Mucosa of stomach (tissue), 1 donor: ENCODE data around the gene DNAH2.
"Not testable (repeated sequence)": the region's sequence is repeated elsewhere in the genome, so short reads cannot be mapped to it uniquely, and the experiment has no call there.

ENCODE experiments used
- H3K27me3 ChIP-seq: one replicate; pipeline ENCODE4 v1.7.0; 2013; ENCODE audit warnings: mild to moderate bottlenecking, low read length; ENCODE audit not compliant: control insufficient read depth, insufficient read depth
- H3K36me3 ChIP-seq: one replicate; pipeline ENCODE4 v1.7.0; 2013; ENCODE audit warnings: low read length; ENCODE audit not compliant: control insufficient read depth, insufficient read depth
- H3K4me1 ChIP-seq: one replicate; pipeline ENCODE4 v1.7.0; 2013; ENCODE audit warnings: mild to moderate bottlenecking, low read length; ENCODE audit not compliant: control insufficient read depth, insufficient read depth
- H3K4me3 ChIP-seq: one replicate; pipeline ENCODE4 v1.7.0; 2013; ENCODE audit warnings: low read length
- H3K9ac ChIP-seq: one replicate; pipeline ENCODE4 v1.7.0; 2013; ENCODE audit warnings: mild to moderate bottlenecking, low read length, moderate library complexity
- H3K9me3 ChIP-seq: one replicate; pipeline ENCODE4 v1.7.0; 2013; ENCODE audit warnings: mild to moderate bottlenecking, low read length, moderate library complexity; ENCODE audit not compliant: control insufficient read depth
- donor health status: Pancreatic carcinoma.

The DNAH2 gene

DNA sequence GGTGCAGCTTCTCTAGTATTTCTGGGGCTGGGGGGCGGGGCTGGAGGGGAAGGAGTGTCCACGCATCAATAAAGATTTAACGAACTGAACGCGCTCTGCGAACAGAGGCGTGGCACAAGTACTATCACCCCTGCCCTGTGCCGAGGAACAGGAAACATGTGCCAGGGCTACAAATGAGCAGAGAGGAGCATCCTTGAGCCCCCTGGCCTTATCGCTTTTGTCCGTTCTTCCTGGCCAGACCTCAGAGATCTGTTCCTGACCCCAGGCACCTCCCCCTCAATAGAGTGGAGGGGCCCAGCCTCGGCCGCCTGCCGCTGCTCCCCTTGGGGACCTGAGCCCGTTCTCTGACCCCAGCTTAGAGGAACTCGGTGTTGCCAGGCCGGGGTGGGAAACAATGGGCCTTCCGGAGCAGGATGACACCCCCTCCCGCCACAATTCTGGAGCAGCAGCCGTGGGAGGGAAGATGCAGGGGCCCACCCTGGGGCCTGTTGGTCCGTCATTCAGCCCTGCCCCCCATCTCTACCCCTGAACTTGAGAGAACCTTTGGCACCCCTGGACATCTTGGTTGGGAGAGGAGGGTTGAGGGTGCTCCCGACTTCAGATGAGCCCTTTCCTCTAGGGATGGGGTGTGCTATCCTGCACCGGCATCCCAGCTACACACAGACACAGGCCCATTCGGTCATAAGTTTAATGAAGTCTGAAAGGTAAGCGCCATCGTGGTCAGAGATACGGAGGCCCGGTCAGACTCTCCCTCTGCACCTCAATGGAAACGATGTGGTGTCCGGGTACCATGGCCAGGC, 138.7 kb downstream of the DNAH2 start:
- H3K36me3 ChIP-seq, result peaks cover 7% of the 10 kb centered on the region

DNA sequence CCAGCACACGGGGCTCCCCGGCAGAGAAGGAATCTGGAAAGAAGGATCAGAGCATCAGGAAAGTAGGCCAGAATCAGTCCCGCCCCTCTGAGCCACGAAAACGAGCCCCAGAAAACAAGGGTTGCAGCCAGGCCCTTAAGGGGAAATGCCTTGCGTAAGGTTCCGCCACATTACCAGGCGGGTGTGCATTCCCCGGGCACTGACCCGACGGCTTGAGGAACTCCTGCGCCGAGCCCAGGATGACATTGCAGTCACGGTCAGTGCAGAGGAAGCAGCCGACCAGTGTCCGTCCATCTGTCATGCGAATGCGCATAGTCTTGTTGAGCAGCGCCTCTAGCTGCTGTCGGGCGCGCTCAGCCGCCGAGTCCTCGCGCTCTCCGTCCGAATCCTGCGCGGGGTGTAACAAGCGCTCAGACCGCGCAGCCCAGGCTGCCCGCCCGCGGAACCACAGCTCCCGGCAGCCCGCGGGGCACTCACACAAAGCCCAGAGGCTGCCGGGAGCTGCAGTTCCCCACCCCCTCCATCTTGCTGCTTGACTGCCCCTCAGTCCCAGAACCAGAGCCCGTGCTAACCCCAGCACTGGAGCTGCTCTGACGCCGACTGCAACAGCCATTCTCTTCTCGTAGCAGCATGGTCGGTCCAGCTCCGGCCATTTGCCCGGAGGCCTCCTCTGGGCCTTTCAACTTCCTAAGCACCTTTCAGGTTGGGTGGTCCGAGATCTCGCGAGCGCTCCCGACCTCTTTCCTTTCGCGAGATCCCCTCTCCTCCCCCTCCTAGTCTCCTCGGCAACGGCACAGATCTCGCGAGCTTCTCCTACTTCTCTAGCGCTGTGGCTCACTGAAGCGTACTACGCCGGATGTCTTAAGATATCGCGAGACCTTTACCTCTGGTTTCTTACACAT, 139.5 kb downstream of the DNAH2 start, which contains the start of gene NAA38:
Gene NAA38, minus strand, starts transcription at position 749 of the 902 bp plus-strand sequence. Its CDS starts 96 bp downstream, at position 653.
- peaks cover 33% of the 10 kb centered on the region for H3K4me1 ChIP-seq

More for the DNA sequence above, 138.7 kb downstream of the DNAH2 start:
- H3K4me1 ChIP-seq, result peaks cover 40% of the 10 kb centered on the region
- peak overlapping the region; percentile 83 for H3K4me3 ChIP-seq
- no peaks in the 10 kb centered on the region for H3K27me3 ChIP-seq
- H3K9ac ChIP-seq, result peak overlapping the region; percentile 66
- no peaks in the 10 kb centered on the region for H3K9me3 ChIP-seq

GRCh38 chr17:7857713-7858521, 140.4 kb downstream of the DNAH2 start, which contains the start of gene CYB5D1:
TSS of gene CYB5D1 (plus strand) at chr17:7858003. CDS start at chr17:7858135, 132 bp downstream.
- Histone ChIP-seq H3K4me1 (peaks cover 34% of the 10 kb centered on the region), H3K9me3 (no peaks in the 10 kb centered on the region), H3K9ac (peak within 1 kb of the TSS; percentile 66), H3K27me3 (no peaks in the 10 kb centered on the region), H3K4me3 (peak within 1 kb of the TSS; percentile 83), H3K36me3 (peaks cover 3% of the 10 kb centered on the region)

More for the DNA sequence above, 139.5 kb downstream of the DNAH2 start, which contains the start of gene NAA38:
- H3K9ac ChIP-seq, result peak within 1 kb of the TSS; percentile 66
- peak within 1 kb of the TSS; percentile 83 for H3K4me3 ChIP-seq
- H3K27me3 ChIP-seq, result no peaks in the 10 kb centered on the region
- peaks cover 4% of the 10 kb centered on the region for H3K36me3 ChIP-seq
- H3K9me3 ChIP-seq, result no peaks in the 10 kb centered on the region

DNA sequence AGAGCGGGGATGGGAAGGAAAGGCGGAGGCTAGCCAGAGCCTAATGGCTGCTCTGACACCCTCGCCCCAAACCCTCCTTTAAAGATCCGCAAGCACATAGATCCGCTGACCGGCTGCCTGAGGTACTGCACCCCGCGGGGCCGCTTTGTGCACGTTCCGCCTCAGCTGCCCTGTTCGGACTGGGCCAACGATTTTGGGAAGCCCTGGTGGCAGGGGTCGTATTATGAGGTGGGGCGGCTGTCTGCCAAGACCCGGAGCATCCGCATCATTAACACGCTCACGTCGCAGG, 140.9 kb downstream of the DNAH2 start:
- Histone ChIP-seq H3K36me3 (no peaks in the 10 kb centered on the region), H3K4me1 (peaks cover 38% of the 10 kb centered on the region), H3K27me3 (no peaks in the 10 kb centered on the region), H3K9ac (peak overlapping the region; percentile 66), H3K4me3 (peak overlapping the region; percentile 83), H3K9me3 (no peaks in the 10 kb centered on the region)

DNA sequence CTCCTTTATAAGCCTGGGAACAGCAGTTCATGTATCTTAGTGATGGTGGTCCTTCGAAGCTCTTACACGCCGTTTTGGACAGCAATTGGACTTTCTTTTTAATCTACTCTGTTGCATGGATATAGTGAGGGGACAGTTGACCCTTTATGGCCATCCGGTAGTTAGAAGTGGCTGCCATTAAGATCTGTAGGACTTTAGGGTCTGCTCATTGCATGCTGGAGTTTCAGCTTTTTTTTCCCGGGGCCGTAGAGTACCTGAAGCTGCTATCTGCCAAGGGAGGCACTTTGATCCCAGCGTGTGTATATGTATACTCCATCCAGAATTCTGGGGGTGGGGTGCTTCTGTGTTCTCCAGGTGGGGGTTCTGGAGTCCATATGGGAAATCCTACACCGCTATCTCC, 141.5 kb downstream of the DNAH2 start:
- H3K4me3 ChIP-seq, result no peak overlapping the region
- H3K36me3 ChIP-seq, result no peaks in the 10 kb centered on the region

GRCh38 chr17:7862692-7863437, 145.3 kb downstream of the DNAH2 start:
- Histone ChIP-seq H3K36me3 (no peaks in the 10 kb centered on the region), H3K27me3 (no peaks in the 10 kb centered on the region), H3K4me1 (peaks cover 20% of the 10 kb centered on the region), H3K9me3 (no peaks in the 10 kb centered on the region), H3K4me3 (no peak overlapping the region), H3K9ac (no peak overlapping the region)

More for the DNA sequence above, 141.5 kb downstream of the DNAH2 start:
- Histone ChIP-seq H3K27me3 (no peaks in the 10 kb centered on the region), H3K9me3 (no peaks in the 10 kb centered on the region), H3K9ac (peak overlapping the region; percentile 66), H3K4me1 (peaks cover 38% of the 10 kb centered on the region)

GRCh38 chr17:7864384-7864783, 146.8 kb downstream of the DNAH2 start:
- not testable (repeated sequence) for H3K9me3 ChIP-seq, H3K9ac ChIP-seq, H3K27me3 ChIP-seq, H3K4me1 ChIP-seq, H3K4me3 ChIP-seq, H3K36me3 ChIP-seq

- peaks cover 8% of the 10 kb centered on the region for H3K4me1 ChIP-seq
- no peaks in the 10 kb centered on the region for H3K9me3 ChIP-seq
- H3K36me3 ChIP-seq, result no peaks in the 10 kb centered on the region
- no peaks in the 10 kb centered on the region for H3K27me3 ChIP-seq
- no peak overlapping the region for H3K4me3 ChIP-seq
- no peak overlapping the region for H3K9ac ChIP-seq
Observed at GRCh38 chr17:7864995-7865650, 147.6 kb downstream of the DNAH2 start.

DNA sequence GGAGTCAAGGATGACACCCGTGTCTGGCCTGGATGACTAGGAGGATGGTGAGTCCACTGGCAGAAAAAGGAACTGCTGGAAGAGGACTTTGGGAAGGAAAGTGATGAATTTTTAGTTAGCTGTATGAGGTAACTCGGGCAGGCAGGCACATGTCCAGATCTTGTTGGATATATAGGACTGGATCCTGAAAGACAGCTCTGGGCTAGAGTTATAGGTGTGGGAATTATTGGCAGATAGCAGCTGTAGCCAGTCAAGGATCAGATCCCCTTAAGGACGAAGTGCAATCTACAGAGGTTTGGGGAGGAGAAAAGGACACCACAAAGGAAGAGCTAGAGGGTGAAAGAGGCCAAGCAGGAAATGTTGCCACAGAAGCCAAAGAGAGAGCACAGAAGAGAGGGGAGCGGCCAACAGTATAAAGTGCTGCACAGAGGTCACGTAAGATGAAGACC, 150.4 kb downstream of the DNAH2 start:
- Histone ChIP-seq H3K36me3 (no peaks in the 10 kb centered on the region), H3K4me3 (no peak overlapping the region), H3K27me3 (no peaks in the 10 kb centered on the region), H3K9ac (no peak overlapping the region), H3K9me3 (no peaks in the 10 kb centered on the region), H3K4me1 (peaks cover 5% of the 10 kb centered on the region)

GRCh38 chr17:7873051-7873450, 155.5 kb downstream of the DNAH2 start:
- no peaks in the 10 kb centered on the region for H3K27me3 ChIP-seq
- H3K4me3 ChIP-seq, result no peak overlapping the region
- no peaks in the 10 kb centered on the region for H3K4me1 ChIP-seq
- H3K36me3 ChIP-seq, result no peaks in the 10 kb centered on the region
- H3K9ac ChIP-seq, result no peak overlapping the region
- H3K9me3 ChIP-seq, result no peaks in the 10 kb centered on the region
